ENCODE measurements around the gene RPL38. TPM values are rescaled to one million over a fixed set of nuclear protein-coding genes. Genes with fewer than 3 reads are reported as not detected.

Gene RPL38
- total and polyA plus RNA-seq, 2 experiments from 2014 or later = 286 to 5,312 TPM

DNA sequence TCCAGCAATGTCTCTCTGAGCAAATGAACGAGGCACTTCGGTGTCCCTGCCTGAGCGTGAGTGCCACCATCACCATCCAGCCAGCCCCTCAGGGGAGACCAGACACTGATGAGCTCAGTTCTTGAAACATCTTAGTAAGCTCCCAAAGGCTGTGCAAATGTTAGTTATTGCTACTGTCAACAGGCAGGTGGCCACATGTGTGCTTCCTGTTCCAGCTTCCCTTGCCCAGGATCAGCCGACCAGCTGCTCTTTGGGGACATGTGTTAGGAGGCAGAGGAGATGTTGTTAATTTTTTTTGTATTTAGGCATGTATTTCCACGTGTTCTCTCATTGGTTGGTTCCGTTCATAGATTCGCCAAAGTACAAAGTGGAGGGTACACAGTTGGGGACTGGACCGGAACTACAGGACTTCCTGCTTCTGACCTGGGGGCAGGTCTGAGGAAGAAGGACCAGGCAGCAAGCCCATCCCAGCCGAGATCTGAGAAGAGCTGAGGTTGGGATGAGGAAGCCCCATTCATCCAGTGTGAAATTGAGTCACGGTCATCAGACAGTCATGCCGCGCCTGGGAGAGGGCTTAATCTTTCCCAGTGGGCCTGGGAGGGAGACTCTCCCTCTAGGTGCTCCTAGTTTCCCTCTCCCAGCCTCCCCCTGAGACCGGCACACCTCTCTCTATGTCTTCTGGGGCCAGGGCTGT is 13.7 kb downstream of the RPL38 start:
- H2AFZ ChIP-seq = no peak overlapping the region
- H3K4me3 Mint-ChIP-seq = no peak overlapping the region
- TF ChIP-seq EZH2 (IDR thresholded peaks at IDR 0.05; ENCODE audit: low read depth, unreplicated experiment) = no peak
- no peak for TF ChIP-seq CREB1 (CRISPR knock-in tag; IDR thresholded peaks at IDR 0.05; ENCODE audit: low read depth)
- TF ChIP-seq, protein P1, sequence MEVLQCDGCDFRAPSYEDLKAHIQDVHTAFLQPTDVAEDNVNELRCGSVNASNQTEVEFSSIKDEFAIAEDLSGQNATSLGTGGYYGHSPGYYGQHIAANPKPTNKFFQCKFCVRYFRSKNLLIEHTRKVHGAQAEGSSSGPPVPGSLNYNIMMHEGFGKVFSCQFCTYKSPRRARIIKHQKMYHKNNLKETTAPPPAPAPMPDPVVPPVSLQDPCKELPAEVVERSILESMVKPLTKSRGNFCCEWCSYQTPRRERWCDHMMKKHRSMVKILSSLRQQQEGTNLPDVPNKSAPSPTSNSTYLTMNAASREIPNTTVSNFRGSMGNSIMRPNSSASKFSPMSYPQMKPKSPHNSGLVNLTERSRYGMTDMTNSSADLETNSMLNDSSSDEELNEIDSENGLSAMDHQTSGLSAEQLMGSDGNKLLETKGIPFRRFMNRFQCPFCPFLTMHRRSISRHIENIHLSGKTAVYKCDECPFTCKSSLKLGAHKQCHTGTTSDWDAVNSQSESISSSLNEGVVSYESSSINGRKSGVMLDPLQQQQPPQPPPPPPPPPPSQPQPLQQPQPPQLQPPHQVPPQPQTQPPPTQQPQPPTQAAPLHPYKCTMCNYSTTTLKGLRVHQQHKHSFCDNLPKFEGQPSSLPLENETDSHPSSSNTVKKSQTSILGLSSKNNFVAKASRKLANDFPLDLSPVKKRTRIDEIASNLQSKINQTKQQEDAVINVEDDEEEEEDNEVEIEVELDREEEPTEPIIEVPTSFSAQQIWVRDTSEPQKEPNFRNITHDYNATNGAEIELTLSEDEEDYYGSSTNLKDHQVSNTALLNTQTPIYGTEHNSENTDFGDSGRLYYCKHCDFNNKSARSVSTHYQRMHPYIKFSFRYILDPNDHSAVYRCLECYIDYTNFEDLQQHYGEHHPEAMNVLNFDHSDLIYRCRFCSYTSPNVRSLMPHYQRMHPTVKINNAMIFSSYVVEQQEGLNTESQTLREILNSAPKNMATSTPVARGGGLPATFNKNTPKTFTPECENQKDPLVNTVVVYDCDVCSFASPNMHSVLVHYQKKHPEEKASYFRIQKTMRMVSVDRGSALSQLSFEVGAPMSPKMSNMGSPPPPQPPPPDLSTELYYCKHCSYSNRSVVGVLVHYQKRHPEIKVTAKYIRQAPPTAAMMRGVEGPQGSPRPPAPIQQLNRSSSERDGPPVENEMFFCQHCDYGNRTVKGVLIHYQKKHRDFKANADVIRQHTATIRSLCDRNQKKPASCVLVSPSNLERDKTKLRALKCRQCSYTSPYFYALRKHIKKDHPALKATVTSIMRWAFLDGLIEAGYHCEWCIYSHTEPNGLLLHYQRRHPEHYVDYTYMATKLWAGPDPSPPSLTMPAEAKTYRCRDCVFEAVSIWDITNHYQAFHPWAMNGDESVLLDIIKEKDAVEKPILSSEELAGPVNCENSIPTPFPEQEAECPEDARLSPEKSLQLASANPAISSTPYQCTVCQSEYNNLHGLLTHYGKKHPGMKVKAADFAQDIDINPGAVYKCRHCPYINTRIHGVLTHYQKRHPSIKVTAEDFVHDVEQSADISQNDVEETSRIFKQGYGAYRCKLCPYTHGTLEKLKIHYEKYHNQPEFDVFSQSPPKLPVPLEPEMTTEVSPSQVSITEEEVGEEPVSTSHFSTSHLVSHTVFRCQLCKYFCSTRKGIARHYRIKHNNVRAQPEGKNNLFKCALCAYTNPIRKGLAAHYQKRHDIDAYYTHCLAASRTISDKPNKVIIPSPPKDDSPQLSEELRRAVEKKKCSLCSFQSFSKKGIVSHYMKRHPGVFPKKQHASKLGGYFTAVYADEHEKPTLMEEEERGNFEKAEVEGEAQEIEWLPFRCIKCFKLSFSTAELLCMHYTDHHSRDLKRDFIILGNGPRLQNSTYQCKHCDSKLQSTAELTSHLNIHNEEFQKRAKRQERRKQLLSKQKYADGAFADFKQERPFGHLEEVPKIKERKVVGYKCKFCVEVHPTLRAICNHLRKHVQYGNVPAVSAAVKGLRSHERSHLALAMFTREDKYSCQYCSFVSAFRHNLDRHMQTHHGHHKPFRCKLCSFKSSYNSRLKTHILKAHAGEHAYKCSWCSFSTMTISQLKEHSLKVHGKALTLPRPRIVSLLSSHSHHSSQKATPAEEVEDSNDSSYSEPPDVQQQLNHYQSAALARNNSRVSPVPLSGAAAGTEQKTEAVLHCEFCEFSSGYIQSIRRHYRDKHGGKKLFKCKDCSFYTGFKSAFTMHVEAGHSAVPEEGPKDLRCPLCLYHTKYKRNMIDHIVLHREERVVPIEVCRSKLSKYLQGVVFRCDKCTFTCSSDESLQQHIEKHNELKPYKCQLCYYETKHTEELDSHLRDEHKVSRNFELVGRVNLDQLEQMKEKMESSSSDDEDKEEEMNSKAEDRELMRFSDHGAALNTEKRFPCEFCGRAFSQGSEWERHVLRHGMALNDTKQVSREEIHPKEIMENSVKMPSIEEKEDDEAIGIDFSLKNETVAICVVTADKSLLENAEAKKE (CRISPR knock-in tag; IDR thresholded peaks at IDR 0.05) = no peak
- TF ChIP-seq NANOG (IDR thresholded peaks at IDR 0.05; ENCODE audit: borderline replicate concordance) = no peak
- TF ChIP-seq, protein P2, sequence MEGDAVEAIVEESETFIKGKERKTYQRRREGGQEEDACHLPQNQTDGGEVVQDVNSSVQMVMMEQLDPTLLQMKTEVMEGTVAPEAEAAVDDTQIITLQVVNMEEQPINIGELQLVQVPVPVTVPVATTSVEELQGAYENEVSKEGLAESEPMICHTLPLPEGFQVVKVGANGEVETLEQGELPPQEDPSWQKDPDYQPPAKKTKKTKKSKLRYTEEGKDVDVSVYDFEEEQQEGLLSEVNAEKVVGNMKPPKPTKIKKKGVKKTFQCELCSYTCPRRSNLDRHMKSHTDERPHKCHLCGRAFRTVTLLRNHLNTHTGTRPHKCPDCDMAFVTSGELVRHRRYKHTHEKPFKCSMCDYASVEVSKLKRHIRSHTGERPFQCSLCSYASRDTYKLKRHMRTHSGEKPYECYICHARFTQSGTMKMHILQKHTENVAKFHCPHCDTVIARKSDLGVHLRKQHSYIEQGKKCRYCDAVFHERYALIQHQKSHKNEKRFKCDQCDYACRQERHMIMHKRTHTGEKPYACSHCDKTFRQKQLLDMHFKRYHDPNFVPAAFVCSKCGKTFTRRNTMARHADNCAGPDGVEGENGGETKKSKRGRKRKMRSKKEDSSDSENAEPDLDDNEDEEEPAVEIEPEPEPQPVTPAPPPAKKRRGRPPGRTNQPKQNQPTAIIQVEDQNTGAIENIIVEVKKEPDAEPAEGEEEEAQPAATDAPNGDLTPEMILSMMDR (conservative IDR thresholded peaks at IDR 0.05; ENCODE audit: low read depth in 2 of 2) = no peak
- H3K4me2 ChIP-seq = no peak overlapping the region
- no peak for ATAC-seq
- H3K4me3 ChIP-seq = no peak overlapping the region
- H3K9me3 Mint-ChIP-seq = no peaks in the 10 kb centered on the region
- DNase-seq (ENCODE audit: low spot score) = no peak
- peaks cover 21% of the 10 kb centered on the region for H3K27me3 ChIP-seq (ENCODE audit: insufficient read depth)
- H3K27ac ChIP-seq (ENCODE audit: low read depth) = no peak overlapping the region
- no peaks in the 10 kb centered on the region for H3K79me2 ChIP-seq (replicated peaks; ENCODE audit: insufficient read depth)
- H3K27me3 Mint-ChIP-seq (ENCODE audit: insufficient read depth, low read depth, poor library complexity) = peaks cover 37% of the 10 kb centered on the region
- no peaks in the 10 kb centered on the region for H3K36me3 ChIP-seq (ENCODE audit: insufficient read depth)
- H3K4me1 Mint-ChIP-seq = peaks cover 13% of the 10 kb centered on the region; the same call in 2 of the 3 replicates
- H3K27ac Mint-ChIP-seq = no peak overlapping the region
- no peaks in the 10 kb centered on the region; the same call in 1 of the 2 replicates for H3K4me1 ChIP-seq (ENCODE audit: insufficient read depth)
- no peaks in the 10 kb centered on the region; the same call in 1 of the 2 replicates for H3F3A ChIP-seq (replicated peaks; ENCODE audit: low read depth)
- H3K36me3 Mint-ChIP-seq (ENCODE audit: low read depth) = no peaks in the 10 kb centered on the region
- no peaks in the 10 kb centered on the region for H4K20me1 ChIP-seq (replicated peaks; ENCODE audit: insufficient read depth)
- no peaks in the 10 kb centered on the region for H3K9me2 ChIP-seq (ENCODE audit: insufficient read depth)

Data from GM23338 (cell line).